WERI-Rb-1 (cell line): ENCODE measurements around the gene TUSC1.

Source experiments
- DNase-seq: peaks from one replicate; pipeline ENCODE4 v3.0.0-alpha.2; 2020
- H3K27ac ChIP-seq: fragments of 250-450 bp; sonication (Bioruptor Pico); 2 replicates; pipeline ENCODE4 v1.5.1; 2020; ENCODE audit warnings: mild to moderate bottlenecking, moderate library complexity
- H3K27me3 ChIP-seq: fragments of 250-450 bp; sonication (Bioruptor Pico); 2 replicates; pipeline ENCODE4 v1.5.1; 2021; ENCODE audit warnings: mild to moderate bottlenecking, low read depth, moderate library complexity; ENCODE audit not compliant: insufficient read depth, severe bottlenecking
- H3K36me3 ChIP-seq: fragments of 250-450 bp; sonication (Bioruptor Pico); 2 replicates; pipeline ENCODE4 v1.5.1; 2020; ENCODE audit warnings: mild to moderate bottlenecking, moderate library complexity
- H3K4me3 ChIP-seq: 2 replicates; pipeline ENCODE4 v1.5.1; 2011; ENCODE audit warnings: low read depth, mild to moderate bottlenecking, control low read depth, low read length
- H3K9me3 ChIP-seq: fragments of 250-450 bp; sonication (Bioruptor Pico); 2 replicates; pipeline ENCODE4 v1.5.1; 2021; ENCODE audit warnings: mild to moderate bottlenecking, moderate library complexity; ENCODE audit not compliant: severe bottlenecking
- TF ChIP-seq, protein P1 (sequence below): IDR thresholded peaks from 2 replicates; pipeline ENCODE4 v1.5.1; 2011; ENCODE audit warnings: low read depth, mild to moderate bottlenecking, control low read depth, inconsistent platforms, low read length

Gene TUSC1

DNA sequence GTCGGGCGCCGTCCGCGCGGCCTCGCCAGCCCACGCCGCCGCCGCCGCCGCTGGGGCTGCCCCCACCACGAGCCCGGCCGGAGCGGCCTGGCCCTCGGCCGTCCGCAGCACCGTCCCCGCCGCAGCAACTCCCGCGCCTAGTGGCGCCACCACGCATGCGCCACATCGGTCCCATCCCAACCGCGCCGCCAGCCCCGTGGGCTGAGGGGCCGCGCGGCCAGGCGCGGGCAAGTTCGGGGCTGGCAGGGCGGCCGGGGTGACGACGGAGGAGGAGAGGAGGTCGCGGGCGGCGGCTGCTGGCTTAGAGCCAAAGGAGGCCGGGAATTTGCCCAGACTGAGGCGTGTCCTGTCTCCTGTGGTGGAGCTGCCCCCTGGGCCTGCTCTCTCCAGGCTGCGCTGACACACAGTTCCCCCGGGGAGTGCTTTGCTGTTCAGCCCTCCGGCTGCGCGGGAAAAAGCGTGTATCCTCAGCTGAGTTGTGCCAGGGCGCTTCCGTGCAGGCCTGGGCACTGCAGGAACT, at the start of gene TUSC1:
TUSC1 (minus strand) TSS at position 298 of the 520 bp plus-strand sequence; CDS start at position 166, 132 bp downstream.
- H3K36me3 ChIP-seq = no peaks in the 10 kb centered on the region
- DNase-seq = peak; percentile 10
- H3K27ac ChIP-seq = no peak within 1 kb of the TSS
- TF ChIP-seq, protein P1, sequence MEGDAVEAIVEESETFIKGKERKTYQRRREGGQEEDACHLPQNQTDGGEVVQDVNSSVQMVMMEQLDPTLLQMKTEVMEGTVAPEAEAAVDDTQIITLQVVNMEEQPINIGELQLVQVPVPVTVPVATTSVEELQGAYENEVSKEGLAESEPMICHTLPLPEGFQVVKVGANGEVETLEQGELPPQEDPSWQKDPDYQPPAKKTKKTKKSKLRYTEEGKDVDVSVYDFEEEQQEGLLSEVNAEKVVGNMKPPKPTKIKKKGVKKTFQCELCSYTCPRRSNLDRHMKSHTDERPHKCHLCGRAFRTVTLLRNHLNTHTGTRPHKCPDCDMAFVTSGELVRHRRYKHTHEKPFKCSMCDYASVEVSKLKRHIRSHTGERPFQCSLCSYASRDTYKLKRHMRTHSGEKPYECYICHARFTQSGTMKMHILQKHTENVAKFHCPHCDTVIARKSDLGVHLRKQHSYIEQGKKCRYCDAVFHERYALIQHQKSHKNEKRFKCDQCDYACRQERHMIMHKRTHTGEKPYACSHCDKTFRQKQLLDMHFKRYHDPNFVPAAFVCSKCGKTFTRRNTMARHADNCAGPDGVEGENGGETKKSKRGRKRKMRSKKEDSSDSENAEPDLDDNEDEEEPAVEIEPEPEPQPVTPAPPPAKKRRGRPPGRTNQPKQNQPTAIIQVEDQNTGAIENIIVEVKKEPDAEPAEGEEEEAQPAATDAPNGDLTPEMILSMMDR = no peak
- peaks cover 61% of the 10 kb centered on the region for H3K27me3 ChIP-seq
- H3K9me3 ChIP-seq = peaks cover 6% of the 10 kb centered on the region
- no peak within 1 kb of the TSS for H3K4me3 ChIP-seq

DNA sequence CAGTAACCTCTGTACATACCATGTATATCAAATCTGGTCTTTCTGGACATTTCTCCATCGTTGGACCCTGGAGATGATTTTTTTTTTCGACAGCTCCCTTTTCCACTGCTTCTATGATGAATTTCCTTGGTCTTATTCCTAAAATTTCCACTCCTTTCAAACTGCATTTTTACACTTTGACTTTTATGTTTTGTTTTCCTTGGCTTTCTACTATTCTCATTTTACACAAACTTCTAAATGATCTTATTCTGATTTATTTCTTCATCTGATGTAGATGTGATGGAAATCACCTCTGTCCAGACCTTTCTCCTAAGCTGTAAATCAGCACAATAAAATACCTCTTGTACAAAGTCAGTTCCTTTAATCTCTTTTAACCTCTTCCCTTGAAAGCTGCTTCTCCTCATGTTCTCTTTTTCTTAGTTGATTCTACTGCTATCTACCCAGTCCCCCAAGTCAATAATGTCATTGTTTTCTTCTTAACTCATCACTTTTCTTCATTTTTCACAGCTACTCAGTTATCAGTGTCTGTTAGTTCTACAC, 48.7 kb upstream of the TUSC1 start:
- no peak for DNase-seq
- Histone ChIP-seq H3K27me3 (peaks cover 12% of the 10 kb centered on the region), H3K9me3 (no peaks in the 10 kb centered on the region), H3K36me3 (no peaks in the 10 kb centered on the region), H3K4me3 (no peak overlapping the region), H3K27ac (no peak overlapping the region)
- TF ChIP-seq, protein P1 = no peak

DNA sequence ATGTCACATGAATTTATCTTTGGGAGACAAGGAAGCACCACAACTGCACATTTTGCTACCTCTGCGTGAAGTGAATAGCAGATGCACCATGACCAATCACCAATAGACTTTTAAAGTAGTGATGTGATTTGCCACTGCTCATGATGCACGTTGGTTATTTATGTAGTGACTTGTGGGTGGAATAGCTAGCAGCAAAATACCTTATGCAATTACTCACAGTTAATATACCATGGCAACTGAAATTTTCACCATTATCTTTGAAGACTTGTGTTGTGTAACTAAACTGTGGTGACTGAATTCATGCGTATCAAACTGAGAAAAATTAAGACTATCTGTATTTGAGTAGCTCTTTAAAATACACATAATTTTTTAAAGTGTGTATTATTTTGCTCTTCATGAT, 46.2 kb upstream of the TUSC1 start:
- no peaks in the 10 kb centered on the region for H3K36me3 ChIP-seq
- no peak for DNase-seq
- peaks cover 6% of the 10 kb centered on the region for H3K27me3 ChIP-seq
- TF ChIP-seq, protein P1 = no peak
- H3K27ac ChIP-seq = no peak overlapping the region
- no peak overlapping the region for H3K4me3 ChIP-seq
- H3K9me3 ChIP-seq = no peaks in the 10 kb centered on the region

DNA sequence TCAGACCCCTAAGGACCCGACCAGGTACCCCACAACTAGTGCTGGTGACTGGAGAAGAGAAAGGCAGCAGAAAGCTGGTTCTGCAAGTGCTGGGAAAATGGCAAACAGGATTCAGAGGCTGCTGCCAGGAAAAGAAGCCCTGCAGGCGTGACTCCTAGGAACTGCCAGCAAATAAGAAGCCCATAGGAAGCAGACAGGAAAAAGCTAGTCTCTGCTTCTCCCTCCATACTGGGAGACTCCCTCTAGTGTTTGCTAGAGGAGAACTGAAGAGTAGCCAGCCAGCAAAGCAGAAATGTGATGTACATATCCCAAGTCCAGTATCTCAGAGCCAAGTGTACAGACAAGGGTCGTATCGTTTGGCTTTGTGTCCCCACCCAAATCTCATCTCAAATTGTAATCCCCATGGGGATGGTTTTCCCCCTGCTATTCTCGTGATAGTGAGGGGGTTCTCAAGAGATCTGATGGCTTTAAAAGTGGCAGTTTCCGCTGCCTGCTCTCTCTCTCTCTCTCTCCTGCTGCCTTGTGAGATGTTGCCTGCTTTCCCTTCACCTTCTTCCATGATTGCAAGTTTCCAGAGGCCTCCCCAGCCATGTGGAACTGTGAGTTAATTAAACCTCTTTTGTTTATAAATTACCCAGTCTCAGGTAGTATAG, 38.1 kb upstream of the TUSC1 start:
- Histone ChIP-seq H3K36me3 (no peaks in the 10 kb centered on the region), H3K9me3 (no peaks in the 10 kb centered on the region), H3K4me3 (no peak overlapping the region), H3K27ac (no peak overlapping the region), H3K27me3 (peaks cover 33% of the 10 kb centered on the region)
- TF ChIP-seq, protein P1 = peak; percentile 51
- DNase-seq = no peak

DNA sequence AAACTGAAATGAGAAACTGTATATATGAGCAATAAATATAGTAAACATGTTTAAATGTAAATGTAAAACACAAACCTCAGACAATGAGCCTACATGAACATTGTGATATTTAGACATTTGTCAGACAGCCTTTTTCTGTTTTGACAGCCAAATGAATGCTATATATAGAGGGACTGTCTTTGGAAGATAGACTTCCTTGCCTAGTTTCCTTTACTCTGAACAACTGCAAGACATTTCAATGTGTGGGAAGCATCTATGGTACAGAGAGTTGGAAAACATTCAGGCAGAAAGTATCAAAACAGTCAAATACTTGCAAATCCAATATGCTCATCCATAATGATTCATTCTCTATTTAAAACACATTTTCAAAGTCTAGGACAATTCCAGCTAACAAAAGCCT, 31.7 kb upstream of the TUSC1 start:
- Histone ChIP-seq H3K36me3 (no peaks in the 10 kb centered on the region), H3K27me3 (peaks cover 35% of the 10 kb centered on the region), H3K27ac (no peak overlapping the region), H3K9me3 (no peaks in the 10 kb centered on the region), H3K4me3 (no peak overlapping the region)
- DNase-seq = no peak
- TF ChIP-seq, protein P1 = no peak

DNA sequence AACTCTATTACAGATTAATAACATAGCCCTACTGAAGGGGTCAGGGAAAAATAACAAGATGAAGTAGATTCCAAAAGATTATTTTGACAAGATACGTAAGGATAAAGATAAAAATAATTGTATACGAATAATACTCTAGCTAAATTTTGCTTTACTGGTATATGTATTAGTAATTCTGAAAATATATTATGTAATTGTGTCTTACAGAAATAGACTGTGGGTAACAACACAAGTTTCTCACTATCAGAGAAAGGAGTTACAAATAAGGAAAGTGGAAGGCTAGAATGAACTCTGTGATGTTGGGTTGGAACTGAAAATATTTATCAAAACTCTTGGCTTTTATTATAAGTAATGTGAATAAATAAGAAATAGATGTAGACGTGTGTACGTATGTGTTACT, 26.6 kb upstream of the TUSC1 start:
- Histone ChIP-seq H3K27ac (no peak overlapping the region), H3K27me3 (peaks cover 36% of the 10 kb centered on the region), H3K4me3 (no peak overlapping the region), H3K36me3 (no peaks in the 10 kb centered on the region), H3K9me3 (no peaks in the 10 kb centered on the region)
- TF ChIP-seq, protein P1 = no peak
- DNase-seq = no peak
